DND-41 (cell line): Measurements from ENCODE around the gene WFDC10A.
"Not testable (repeated sequence)": the region's sequence is repeated elsewhere in the genome, so short reads cannot be mapped to it uniquely, and the experiment has no call there.

ENCODE experiments used
- CTCF ChIP-seq: IDR thresholded peaks from 2 replicates; pipeline ENCODE4 v1.5.1; 2012; ENCODE audit warnings: borderline replicate concordance, low read length, moderate library complexity, mild to moderate bottlenecking; ENCODE audit not compliant: poor library complexity, severe bottlenecking; ENCODE audit errors: extremely low read depth
- EZH2 ChIP-seq: IDR thresholded peaks from 3 replicates; pipeline ENCODE4 v1.6.1; 2012; ENCODE audit warnings: borderline replicate concordance, low read depth, mild to moderate bottlenecking, moderate library complexity, low read length, inconsistent platforms; ENCODE audit not compliant: severe bottlenecking

- not testable (repeated sequence) for TF ChIP-seq CTCF, EZH2
These were observed 11.5 kb downstream of the WFDC10A start for GRCh38 chr20:45641076-45641475.
